RWPE2 (cell line): Measurements from ENCODE around the gene KREMEN2.
"Not testable (repeated sequence)": the region's sequence is repeated elsewhere in the genome, so short reads cannot be mapped to it uniquely, and the experiment has no call there.

Experiments used
- ATAC-seq: fragments of 200-7000 bp; cut with Tn5 transposase; 3 replicates; pipeline ENCODE4 v1.9.1; 2021; ENCODE audit warnings: low read depth
- DNase-seq: peaks from one replicate; pipeline ENCODE4 v3.0.0-alpha.2; 2020; ENCODE audit warnings: low spot score
- H3K27ac ChIP-seq: fragments of 450-650 bp; 2 replicates; pipeline ENCODE4 v1.5.1; 2017; ENCODE audit warnings: mild to moderate bottlenecking; ENCODE audit not compliant: poor library complexity, severe bottlenecking
- H3K27me3 ChIP-seq: fragments of 250-450 bp; sonication (Bioruptor Pico); 2 replicates; pipeline ENCODE4 v1.5.1; 2021; ENCODE audit warnings: mild to moderate bottlenecking, moderate library complexity; ENCODE audit not compliant: insufficient read depth, poor library complexity, severe bottlenecking
- H3K36me3 ChIP-seq: fragments of 250-450 bp; sonication (Bioruptor Pico); 2 replicates; pipeline ENCODE4 v1.5.1; 2020; ENCODE audit warnings: low read depth, mild to moderate bottlenecking, moderate library complexity
- H3K4me1 ChIP-seq: fragments of 250-450 bp; sonication (Bioruptor Pico); 2 replicates; pipeline ENCODE4 v1.5.1; 2021; ENCODE audit warnings: mild to moderate bottlenecking, moderate library complexity; ENCODE audit not compliant: insufficient read depth, poor library complexity, severe bottlenecking
- H3K4me3 ChIP-seq: fragments of 250-450 bp; sonication (Bioruptor Pico); 2 replicates; pipeline ENCODE4 v1.5.1; 2021; ENCODE audit warnings: mild to moderate bottlenecking, moderate library complexity; ENCODE audit not compliant: severe bottlenecking
- H3K9me3 ChIP-seq: fragments of 250-450 bp; sonication (Bioruptor Pico); 2 replicates; pipeline ENCODE4 v1.5.1; 2021; ENCODE audit warnings: mild to moderate bottlenecking, moderate library complexity; ENCODE audit not compliant: severe bottlenecking
- TF ChIP-seq, protein P1 (sequence below): fragments of 450-650 bp; IDR thresholded peaks from one replicate; pipeline ENCODE4 v1.5.1; 2017; ENCODE audit warnings: mild to moderate bottlenecking, moderate library complexity; ENCODE audit not compliant: poor library complexity, severe bottlenecking

The KREMEN2 gene

DNA sequence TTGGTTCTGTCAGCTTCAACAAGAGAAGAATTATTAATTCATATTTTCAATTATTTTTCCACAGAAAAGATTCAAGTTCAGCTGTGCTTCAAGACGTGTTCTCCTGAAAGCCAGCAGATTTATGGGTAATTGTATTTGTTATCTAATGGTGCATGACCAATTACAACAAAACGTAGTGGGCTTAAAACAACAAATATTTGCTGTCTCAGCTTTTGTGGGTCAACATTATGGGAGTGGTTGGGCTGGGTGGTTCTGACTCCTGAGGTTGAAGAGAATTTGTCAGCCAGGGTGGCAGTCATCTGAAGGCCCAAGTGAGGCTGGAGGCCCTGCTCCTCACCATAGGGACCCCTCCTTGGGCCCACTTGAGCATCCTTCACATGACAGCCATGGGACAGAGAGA is 24.1 kb upstream of the KREMEN2 start:
- DNase-seq (no peak), ATAC-seq (no peak)
- Histone ChIP-seq H3K4me3 (no peak overlapping the region), H3K27ac (no peak overlapping the region), H3K4me1 (no peaks in the 10 kb centered on the region), H3K9me3 (no peaks in the 10 kb centered on the region), H3K27me3 (no peaks in the 10 kb centered on the region), H3K36me3 (peaks cover 39% of the 10 kb centered on the region)
- TF ChIP-seq, protein P1, sequence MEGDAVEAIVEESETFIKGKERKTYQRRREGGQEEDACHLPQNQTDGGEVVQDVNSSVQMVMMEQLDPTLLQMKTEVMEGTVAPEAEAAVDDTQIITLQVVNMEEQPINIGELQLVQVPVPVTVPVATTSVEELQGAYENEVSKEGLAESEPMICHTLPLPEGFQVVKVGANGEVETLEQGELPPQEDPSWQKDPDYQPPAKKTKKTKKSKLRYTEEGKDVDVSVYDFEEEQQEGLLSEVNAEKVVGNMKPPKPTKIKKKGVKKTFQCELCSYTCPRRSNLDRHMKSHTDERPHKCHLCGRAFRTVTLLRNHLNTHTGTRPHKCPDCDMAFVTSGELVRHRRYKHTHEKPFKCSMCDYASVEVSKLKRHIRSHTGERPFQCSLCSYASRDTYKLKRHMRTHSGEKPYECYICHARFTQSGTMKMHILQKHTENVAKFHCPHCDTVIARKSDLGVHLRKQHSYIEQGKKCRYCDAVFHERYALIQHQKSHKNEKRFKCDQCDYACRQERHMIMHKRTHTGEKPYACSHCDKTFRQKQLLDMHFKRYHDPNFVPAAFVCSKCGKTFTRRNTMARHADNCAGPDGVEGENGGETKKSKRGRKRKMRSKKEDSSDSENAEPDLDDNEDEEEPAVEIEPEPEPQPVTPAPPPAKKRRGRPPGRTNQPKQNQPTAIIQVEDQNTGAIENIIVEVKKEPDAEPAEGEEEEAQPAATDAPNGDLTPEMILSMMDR = no peak

- TF ChIP-seq, protein P1 = no peak
- H3K9me3 ChIP-seq = no peaks in the 10 kb centered on the region
- peaks cover 38% of the 10 kb centered on the region for H3K36me3 ChIP-seq
- no peaks in the 10 kb centered on the region for H3K27me3 ChIP-seq
- H3K4me3 ChIP-seq = no peak overlapping the region
- H3K4me1 ChIP-seq = no peaks in the 10 kb centered on the region
- no peak for ATAC-seq
- H3K27ac ChIP-seq = no peak overlapping the region
- DNase-seq = no peak
Measured at GRCh38 chr16:2942045-2942444, 22.0 kb upstream of the KREMEN2 start.

GRCh38 chr16:2943716-2944115 is 20.4 kb upstream of the KREMEN2 start:
- not testable (repeated sequence) for ATAC-seq, H3K27ac ChIP-seq, DNase-seq, H3K4me3 ChIP-seq, H3K9me3 ChIP-seq, H3K4me1 ChIP-seq, H3K27me3 ChIP-seq
- H3K36me3 ChIP-seq = peaks cover 29% of the 10 kb centered on the region

DNA sequence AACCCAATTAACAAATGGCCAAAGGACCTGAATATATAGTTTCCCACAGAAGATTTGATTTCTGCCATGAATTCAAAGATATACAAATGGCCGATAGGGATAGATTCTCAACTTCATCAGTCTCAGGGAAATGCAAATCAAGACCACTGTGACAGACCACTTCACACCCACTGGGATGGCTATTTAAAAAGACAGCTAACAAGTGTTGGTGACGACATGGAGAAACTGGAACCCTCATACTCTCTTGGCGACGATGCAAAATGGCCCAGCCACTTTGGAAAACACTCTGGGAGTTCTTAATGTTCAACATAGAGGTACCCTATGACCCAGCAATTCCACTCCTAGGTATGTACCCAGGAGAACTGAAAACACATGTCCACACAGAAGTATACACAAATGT is 17.4 kb upstream of the KREMEN2 start:
- H3K4me1 ChIP-seq = no peaks in the 10 kb centered on the region
- ATAC-seq = no peak
- DNase-seq = no peak
- no peak overlapping the region for H3K4me3 ChIP-seq
- TF ChIP-seq, protein P1 = no peak
- no peaks in the 10 kb centered on the region for H3K27me3 ChIP-seq
- H3K9me3 ChIP-seq = no peaks in the 10 kb centered on the region
- H3K36me3 ChIP-seq = peaks cover 5% of the 10 kb centered on the region
- H3K27ac ChIP-seq = no peak overlapping the region

GRCh38 chr16:2948807-2949704 is 15.0 kb upstream of the KREMEN2 start:
- TF ChIP-seq, protein P1 = no peak
- no peaks in the 10 kb centered on the region for H3K4me1 ChIP-seq
- H3K36me3 ChIP-seq = no peaks in the 10 kb centered on the region
- no peak overlapping the region for H3K4me3 ChIP-seq
- DNase-seq = peak; percentile 64
- no peaks in the 10 kb centered on the region for H3K9me3 ChIP-seq
- no peak overlapping the region for H3K27ac ChIP-seq
- ATAC-seq = no peak
- no peaks in the 10 kb centered on the region for H3K27me3 ChIP-seq
